Fibroblast of pulmonary artery (primary cell): ENCODE results near the gene GCLC.

Experiments used
- DNase-seq: peaks from one replicate; pipeline ENCODE4 v3.0.0-alpha.2; 2010; ENCODE audit warnings: low read depth
- H3K4me3 ChIP-seq: replicated peaks from 2 replicates; pipeline ENCODE4 v1.5.1; 2011; ENCODE audit warnings: low read depth, mild to moderate bottlenecking, control low read depth, low read length, moderate library complexity
- TF ChIP-seq, protein P1 (sequence below): IDR thresholded peaks from 2 replicates; pipeline ENCODE4 v1.5.1; 2011; ENCODE audit warnings: mild to moderate bottlenecking, control low read depth, low read length, inconsistent platforms; ENCODE audit errors: missing control alignments

GCLC gene

DNA sequence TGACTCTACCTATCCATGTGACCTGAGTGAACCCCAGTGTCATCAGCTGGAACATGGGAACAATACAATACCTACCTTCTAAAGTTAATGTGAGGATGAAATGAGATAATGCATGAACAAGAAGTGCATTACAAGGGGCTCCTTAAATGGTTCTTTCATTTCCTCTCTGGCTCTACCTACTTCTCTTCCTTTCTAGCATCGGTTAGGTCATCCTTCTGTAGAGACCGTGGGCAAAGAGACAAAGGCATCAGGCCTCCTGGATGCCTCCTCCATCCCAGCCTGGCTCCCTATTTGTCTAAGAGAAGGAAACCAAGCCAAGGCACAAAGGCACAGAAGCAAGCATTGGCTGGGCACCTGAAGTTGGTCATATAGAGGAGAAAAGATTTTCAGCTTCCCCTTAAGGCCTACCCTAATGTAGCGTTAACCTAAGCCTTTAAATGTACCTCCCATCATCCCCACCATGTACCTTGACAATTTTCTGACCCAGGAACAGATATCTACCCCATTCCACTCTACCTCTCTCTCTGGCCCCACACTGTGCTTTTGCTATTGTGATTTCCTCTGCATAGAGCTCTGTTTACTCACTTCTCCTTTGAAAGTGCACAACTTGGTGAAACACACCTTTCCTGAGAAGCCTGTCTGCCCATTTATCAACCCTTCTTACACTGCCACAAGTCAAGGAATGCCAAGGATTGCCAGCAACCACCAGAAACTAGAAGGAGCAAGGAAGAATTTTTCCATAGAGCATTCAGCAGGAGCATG, 86.6 kb downstream of the GCLC start:
- TF ChIP-seq, protein P1, sequence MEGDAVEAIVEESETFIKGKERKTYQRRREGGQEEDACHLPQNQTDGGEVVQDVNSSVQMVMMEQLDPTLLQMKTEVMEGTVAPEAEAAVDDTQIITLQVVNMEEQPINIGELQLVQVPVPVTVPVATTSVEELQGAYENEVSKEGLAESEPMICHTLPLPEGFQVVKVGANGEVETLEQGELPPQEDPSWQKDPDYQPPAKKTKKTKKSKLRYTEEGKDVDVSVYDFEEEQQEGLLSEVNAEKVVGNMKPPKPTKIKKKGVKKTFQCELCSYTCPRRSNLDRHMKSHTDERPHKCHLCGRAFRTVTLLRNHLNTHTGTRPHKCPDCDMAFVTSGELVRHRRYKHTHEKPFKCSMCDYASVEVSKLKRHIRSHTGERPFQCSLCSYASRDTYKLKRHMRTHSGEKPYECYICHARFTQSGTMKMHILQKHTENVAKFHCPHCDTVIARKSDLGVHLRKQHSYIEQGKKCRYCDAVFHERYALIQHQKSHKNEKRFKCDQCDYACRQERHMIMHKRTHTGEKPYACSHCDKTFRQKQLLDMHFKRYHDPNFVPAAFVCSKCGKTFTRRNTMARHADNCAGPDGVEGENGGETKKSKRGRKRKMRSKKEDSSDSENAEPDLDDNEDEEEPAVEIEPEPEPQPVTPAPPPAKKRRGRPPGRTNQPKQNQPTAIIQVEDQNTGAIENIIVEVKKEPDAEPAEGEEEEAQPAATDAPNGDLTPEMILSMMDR, result no peak
- no peak overlapping the region for H3K4me3 ChIP-seq
- DNase-seq, result no peak

DNA sequence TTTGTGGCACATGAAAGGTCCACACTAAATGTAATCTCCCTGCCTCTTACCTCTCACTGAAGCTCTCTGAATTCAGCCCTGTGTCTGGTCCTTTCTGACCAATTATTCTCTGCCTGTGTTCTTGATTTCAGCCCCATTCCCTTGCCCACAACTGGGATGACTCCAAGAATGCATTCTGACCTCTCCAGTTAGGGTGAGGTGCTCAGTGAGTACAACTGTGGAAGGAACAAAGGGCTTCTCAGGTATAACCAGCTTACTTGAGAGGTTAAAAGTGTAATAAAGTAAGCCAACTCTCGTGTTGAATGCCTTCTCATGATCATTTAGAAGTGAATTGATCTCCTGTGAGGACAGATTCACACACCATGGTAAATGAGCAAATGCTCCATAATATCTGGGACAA, 88.1 kb downstream of the GCLC start:
- DNase-seq, result no peak
- no peak overlapping the region for H3K4me3 ChIP-seq
- TF ChIP-seq, protein P1, result no peak

DNA sequence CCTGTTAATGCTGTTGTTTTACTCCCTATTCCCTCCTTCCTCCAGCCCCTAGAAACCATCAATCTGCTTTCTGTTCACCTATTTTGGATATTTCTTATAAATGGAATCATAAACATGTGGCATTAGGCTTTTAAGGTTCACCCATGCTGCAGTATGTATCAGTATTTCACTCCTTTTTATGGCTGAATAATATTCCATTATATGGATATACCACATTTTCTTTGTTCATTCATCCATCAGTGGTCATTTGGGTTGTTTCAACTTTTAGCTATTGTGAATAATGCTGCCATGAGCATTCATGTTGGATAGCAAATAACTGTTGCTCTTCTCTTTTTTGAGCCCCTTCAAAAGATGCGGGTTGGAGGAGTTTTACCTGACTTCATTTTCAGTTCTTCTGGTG, 89.2 kb downstream of the GCLC start:
- no peak overlapping the region for H3K4me3 ChIP-seq
- DNase-seq, result no peak
- TF ChIP-seq, protein P1, result no peak

DNA sequence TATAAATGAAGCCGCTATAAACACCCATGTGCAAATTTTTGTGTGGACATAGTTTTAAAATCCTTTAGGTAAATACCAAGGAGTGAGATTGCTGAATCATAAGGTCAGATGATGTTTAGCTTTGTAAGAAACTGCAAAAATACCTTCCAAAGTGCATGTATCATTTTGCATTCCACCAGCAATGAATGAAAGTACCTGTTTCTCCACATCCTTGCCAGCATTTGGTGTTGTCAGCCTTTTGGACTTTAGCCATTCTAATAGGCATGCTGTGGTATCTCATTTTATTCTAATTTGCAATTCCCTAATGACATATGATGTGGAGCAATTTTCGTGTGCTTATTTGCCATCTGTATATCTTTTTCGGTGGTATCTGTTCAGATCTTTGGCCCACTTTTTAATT, 93.7 kb downstream of the GCLC start:
- no peak for DNase-seq
- H3K4me3 ChIP-seq, result no peak overlapping the region
- TF ChIP-seq, protein P1, result no peak

DNA sequence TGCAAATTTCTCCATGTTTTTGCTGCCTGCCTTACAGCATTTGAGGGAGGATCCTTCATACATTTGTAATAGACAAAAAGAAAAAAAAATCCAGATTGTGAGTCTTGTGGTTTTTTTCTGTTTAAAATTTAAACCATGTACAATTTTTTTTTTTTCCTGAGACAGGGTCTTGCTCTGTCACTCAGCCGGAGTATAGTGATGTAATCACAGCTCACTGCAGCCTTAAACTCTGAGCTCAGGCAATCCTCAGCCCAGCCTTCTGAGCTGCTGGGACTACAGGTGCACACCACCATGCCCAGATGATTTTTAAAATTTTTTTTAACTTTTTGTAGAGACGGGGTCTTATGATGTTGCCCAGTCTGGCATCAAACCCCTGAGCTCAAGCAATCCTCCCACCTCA, 97.0 kb downstream of the GCLC start:
- DNase-seq, result no peak
- H3K4me3 ChIP-seq, result no peak overlapping the region
- TF ChIP-seq, protein P1, result no peak
